Adrenal gland (tissue), 5 donors: ENCODE data around the gene SPAG16.

Source experiments
- POLR2A ChIP-seq, 2 donors: fragments of 450-650 bp; IDR thresholded peaks; one replicate each; pipeline ENCODE4 v1.6.1; 2017; ENCODE audit warnings: antibody characterized with exemption in 2 of 2, mild to moderate bottlenecking in 2 of 2, moderate library complexity in 1 of 2
- TF ChIP-seq, protein P1 (sequence below), 6 experiments: fragments of 450-650 bp in 4 of 6; fragments of 200-600 bp in 2 of 6; sonication (generic) in 1 of 6; IDR thresholded peaks; 1 replicate in 5 of 6; 2 replicates in 1 of 6; pipeline versions ENCODE4 v1.5.1 to v1.8.0; 2016 to 2021; ENCODE audit warnings: antibody characterized with exemption in 6 of 6, mild to moderate bottlenecking in 2 of 6, moderate library complexity in 1 of 6
- donor health status: DM: no; HTN: no; CAD: no.

GRCh38 chr2:214006601-214007000 is 722.3 kb downstream of the SPAG16 start:
- TF ChIP-seq, protein P1, sequence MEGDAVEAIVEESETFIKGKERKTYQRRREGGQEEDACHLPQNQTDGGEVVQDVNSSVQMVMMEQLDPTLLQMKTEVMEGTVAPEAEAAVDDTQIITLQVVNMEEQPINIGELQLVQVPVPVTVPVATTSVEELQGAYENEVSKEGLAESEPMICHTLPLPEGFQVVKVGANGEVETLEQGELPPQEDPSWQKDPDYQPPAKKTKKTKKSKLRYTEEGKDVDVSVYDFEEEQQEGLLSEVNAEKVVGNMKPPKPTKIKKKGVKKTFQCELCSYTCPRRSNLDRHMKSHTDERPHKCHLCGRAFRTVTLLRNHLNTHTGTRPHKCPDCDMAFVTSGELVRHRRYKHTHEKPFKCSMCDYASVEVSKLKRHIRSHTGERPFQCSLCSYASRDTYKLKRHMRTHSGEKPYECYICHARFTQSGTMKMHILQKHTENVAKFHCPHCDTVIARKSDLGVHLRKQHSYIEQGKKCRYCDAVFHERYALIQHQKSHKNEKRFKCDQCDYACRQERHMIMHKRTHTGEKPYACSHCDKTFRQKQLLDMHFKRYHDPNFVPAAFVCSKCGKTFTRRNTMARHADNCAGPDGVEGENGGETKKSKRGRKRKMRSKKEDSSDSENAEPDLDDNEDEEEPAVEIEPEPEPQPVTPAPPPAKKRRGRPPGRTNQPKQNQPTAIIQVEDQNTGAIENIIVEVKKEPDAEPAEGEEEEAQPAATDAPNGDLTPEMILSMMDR (IDR thresholded peaks at IDR 0.05): no peak
- TF ChIP-seq POLR2A (IDR thresholded peaks at IDR 0.05): no peak
